NB4 (cell line): ENCODE results near the gene GPAM.

Experiments used
- POLR2A ChIP-seq: IDR thresholded peaks from 2 replicates; pipeline ENCODE4 v1.6.1; 2011; ENCODE audit warnings: mild to moderate bottlenecking; ENCODE audit not compliant: insufficient read length; ENCODE audit errors: extremely low read depth
- TF ChIP-seq, protein P1 (sequence below): IDR thresholded peaks from one replicate; pipeline ENCODE4 v1.5.1; 2012; ENCODE audit warnings: low read depth, low read length
- TF ChIP-seq, protein P2 (sequence below): IDR thresholded peaks from 2 replicates; pipeline ENCODE4 v1.6.1; 2011; ENCODE audit warnings: low read depth, low read length

DNA sequence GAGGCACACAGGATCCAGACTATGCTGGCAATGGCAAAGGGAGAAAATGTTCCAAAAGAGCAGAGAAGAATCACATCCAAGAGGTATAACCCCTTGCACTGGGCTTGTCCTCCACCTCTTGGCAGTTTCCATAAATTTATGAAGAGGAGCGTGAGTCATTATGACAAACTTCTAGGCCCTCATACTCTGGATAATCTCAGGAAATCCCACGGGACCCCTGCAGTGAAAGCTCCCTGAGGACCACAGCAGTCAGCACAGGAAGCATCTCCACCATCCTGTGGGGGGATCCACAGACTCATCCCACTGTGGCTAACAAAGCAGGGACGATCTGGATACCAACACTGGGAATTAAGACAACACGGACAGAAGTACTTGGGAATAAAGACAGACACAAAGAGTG, 30.3 kb upstream of the GPAM start:
- TF ChIP-seq, protein P1, sequence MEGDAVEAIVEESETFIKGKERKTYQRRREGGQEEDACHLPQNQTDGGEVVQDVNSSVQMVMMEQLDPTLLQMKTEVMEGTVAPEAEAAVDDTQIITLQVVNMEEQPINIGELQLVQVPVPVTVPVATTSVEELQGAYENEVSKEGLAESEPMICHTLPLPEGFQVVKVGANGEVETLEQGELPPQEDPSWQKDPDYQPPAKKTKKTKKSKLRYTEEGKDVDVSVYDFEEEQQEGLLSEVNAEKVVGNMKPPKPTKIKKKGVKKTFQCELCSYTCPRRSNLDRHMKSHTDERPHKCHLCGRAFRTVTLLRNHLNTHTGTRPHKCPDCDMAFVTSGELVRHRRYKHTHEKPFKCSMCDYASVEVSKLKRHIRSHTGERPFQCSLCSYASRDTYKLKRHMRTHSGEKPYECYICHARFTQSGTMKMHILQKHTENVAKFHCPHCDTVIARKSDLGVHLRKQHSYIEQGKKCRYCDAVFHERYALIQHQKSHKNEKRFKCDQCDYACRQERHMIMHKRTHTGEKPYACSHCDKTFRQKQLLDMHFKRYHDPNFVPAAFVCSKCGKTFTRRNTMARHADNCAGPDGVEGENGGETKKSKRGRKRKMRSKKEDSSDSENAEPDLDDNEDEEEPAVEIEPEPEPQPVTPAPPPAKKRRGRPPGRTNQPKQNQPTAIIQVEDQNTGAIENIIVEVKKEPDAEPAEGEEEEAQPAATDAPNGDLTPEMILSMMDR: no peak
- TF ChIP-seq, protein P2, sequence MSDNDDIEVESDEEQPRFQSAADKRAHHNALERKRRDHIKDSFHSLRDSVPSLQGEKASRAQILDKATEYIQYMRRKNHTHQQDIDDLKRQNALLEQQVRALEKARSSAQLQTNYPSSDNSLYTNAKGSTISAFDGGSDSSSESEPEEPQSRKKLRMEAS: no peak
- no peak for TF ChIP-seq POLR2A
